HepG2 (cell line): Measurements from ENCODE around the gene ACTR1A. TPM values are rescaled to one million over a fixed set of nuclear protein-coding genes. Genes with fewer than 3 reads are reported as not detected.

ENCODE experiments used
- ATAC-seq: fragments of 200-7000 bp; cut with Tn5 transposase; 3 replicates; pipeline ENCODE4 v1.9.1; 2020; ENCODE audit warnings: mild to moderate bottlenecking, moderate library complexity
- BruUV-seq: library from RNA; stranded (reverse); fragments of 400-500 nt; replicated peaks from 2 replicates; lab custom pipeline; 2021; lab: Mats Ljungman, UMichigan
- CTCF ChIA-PET: fragments of 300-600 bp; formaldehyde crosslinking; extraction: SDS; loops from one replicate; lab custom pipeline; 2021; ENCODE audit warnings: low total read pairs, inconsistent platforms, low intra/inter-chr PET ratio; lab: Yijun Ruan, JAX
- POLR2A ChIA-PET: fragments of 350-600 bp; sonication (Branson Sonifier 250); formaldehyde crosslinking; loops from one replicate; lab custom pipeline; 2020; ENCODE audit warnings: antibody characterized with exemption, inconsistent platforms; lab: Yijun Ruan, JAX
- DNase-seq: peaks from one replicate; pipeline ENCODE4 v3.0.0-alpha.2; 2015; ENCODE audit warnings: low spot score
- FAIRE-seq: peaks from 3 replicates; lab custom pipeline; 2011; peaks lifted over from hg19 to GRCh38; lab: Jason Lieb, UNC
- H2AFZ ChIP-seq: one replicate; pipeline ENCODE4 v1.6.1; 2011; ENCODE audit warnings: low read length, inconsistent platforms
- H3K27ac ChIP-seq: fragments of 300-600 bp; 3 replicates; pipeline ENCODE4 v1.8.0; 2011; ENCODE audit warnings: mixed run types, mild to moderate bottlenecking, mixed read lengths, low read length, inconsistent platforms; ENCODE audit not compliant: insufficient read depth; ENCODE audit errors: extremely low read length
- H3K27me3 ChIP-seq, 2 experiments: fragments of 200-600 bp in 1 of 2; 2 replicates in 1 of 2; 3 replicates in 1 of 2; pipeline versions ENCODE4 v1.6.0 to v1.8.0; 2011; ENCODE audit warnings: low read length in 2 of 2, mild to moderate bottlenecking in 2 of 2, moderate library complexity in 2 of 2, inconsistent platforms in 1 of 2; ENCODE audit not compliant: insufficient read depth in 2 of 2, control insufficient read depth in 1 of 2
- H3K36me3 ChIP-seq, 2 experiments: fragments of 200-600 bp in 1 of 2; replicated peaks in 1 of 2; 2 replicates in 1 of 2; 3 replicates in 1 of 2; pipeline versions ENCODE4 v1.5.1 to v1.8.0; 2011; ENCODE audit warnings: low read length in 2 of 2, inconsistent platforms in 1 of 2; ENCODE audit not compliant: insufficient read depth in 2 of 2, control insufficient read depth in 1 of 2
- H3K4me1 ChIP-seq: 2 replicates; pipeline ENCODE4 v1.5.1; 2012; ENCODE audit warnings: low read length, inconsistent platforms; ENCODE audit not compliant: insufficient read depth
- H3K4me2 ChIP-seq: 2 replicates; pipeline ENCODE4 v1.6.0; 2011; ENCODE audit warnings: low read depth, low read length, inconsistent platforms
- H3K4me3 ChIP-seq, 3 experiments: fragments of 200-600 bp in 1 of 3; sonication (generic), shearing (Covaris generic) in 1 of 3; replicated peaks in 1 of 3; 2 replicates each; pipeline ENCODE4 v1.5.1; 2011 to 2016; ENCODE audit warnings: low read length in 3 of 3, inconsistent platforms in 2 of 3, low read depth in 2 of 3, mild to moderate bottlenecking in 2 of 3, control low read depth in 1 of 3, mixed read lengths in 1 of 3; ENCODE audit not compliant: insufficient read depth in 1 of 3
- H3K79me2 ChIP-seq: one replicate; pipeline ENCODE4 v1.6.1; 2011; ENCODE audit warnings: low read length, inconsistent platforms; ENCODE audit not compliant: insufficient read depth
- H3K9ac ChIP-seq: 2 replicates; pipeline ENCODE4 v1.6.0; 2011; ENCODE audit warnings: mild to moderate bottlenecking, low read depth, low read length, inconsistent platforms; ENCODE audit not compliant: insufficient read depth
- H3K9me3 ChIP-seq: 2 replicates; pipeline ENCODE4 v1.5.1; 2012; ENCODE audit warnings: mild to moderate bottlenecking, low read length
- H4K20me1 ChIP-seq: 2 replicates; pipeline ENCODE4 v1.6.0; 2011; ENCODE audit warnings: inconsistent platforms, mild to moderate bottlenecking, low read length, moderate library complexity; ENCODE audit not compliant: insufficient read depth
- DR1 ChIP-seq: sonication (generic); formaldehyde crosslinking; IDR thresholded peaks from 2 replicates; pipeline ENCODE4 v1.8.0; 2021; ENCODE audit warnings: mild to moderate bottlenecking, missing genetic modification reagents, inconsistent platforms
- HMGA1 ChIP-seq: sonication (generic); formaldehyde crosslinking; conservative IDR thresholded peaks from 2 replicates; pipeline ENCODE4 v1.4.0; 2020; ENCODE audit warnings: missing genetic modification reagents
- HOXD1 ChIP-seq: sonication (generic); formaldehyde crosslinking; IDR thresholded peaks from 2 replicates; pipeline ENCODE4 v1.5.0; 2020; ENCODE audit warnings: missing genetic modification reagents
- MAF1 ChIP-seq: sonication (generic); formaldehyde crosslinking; IDR thresholded peaks from 2 replicates; pipeline ENCODE4 v1.5.0; 2020; ENCODE audit warnings: missing genetic modification reagents, borderline replicate concordance
- PITX1 ChIP-seq: sonication (generic); formaldehyde crosslinking; IDR thresholded peaks from 2 replicates; pipeline ENCODE4 v1.5.1; 2020; ENCODE audit warnings: mild to moderate bottlenecking, missing genetic modification reagents
- ZBTB26 ChIP-seq: IDR thresholded peaks from 2 replicates; pipeline ENCODE4 v1.6.1; 2016; ENCODE audit warnings: missing compliant biosample characterization, missing genetic modification reagents, borderline replicate concordance
- ZKSCAN8 ChIP-seq: IDR thresholded peaks from 2 replicates; pipeline ENCODE4 v1.6.1; 2016; ENCODE audit warnings: borderline replicate concordance, missing genetic modification reagents, missing compliant biosample characterization
- ZNF260 ChIP-seq: sonication (generic); formaldehyde crosslinking; IDR thresholded peaks from 2 replicates; pipeline ENCODE4 v1.4.0; 2020; ENCODE audit warnings: missing genetic modification reagents, low read depth, mild to moderate bottlenecking, borderline replicate concordance
- ZNF264 ChIP-seq: sonication (generic); formaldehyde crosslinking; IDR thresholded peaks from 2 replicates; pipeline ENCODE4 v1.4.0; 2020; ENCODE audit warnings: missing genetic modification reagents
- ZNF441 ChIP-seq: sonication (generic); formaldehyde crosslinking; IDR thresholded peaks from 2 replicates; pipeline ENCODE4 v1.7.0; 2021; ENCODE audit warnings: missing genetic modification reagents, borderline replicate concordance
- WGBS: methylation state at CpG from one replicate; pipeline ENCODE4 v1.1.6; 2017; ENCODE audit warnings: low lambda C conversion rate; 5-methylcytosine and 5-hydroxymethylcytosine counted together
- in situ Hi-C: cut with HindIII; loops from 2 replicates; pipeline ENCODE4 v1.10.0; 2017; ENCODE audit warnings: low pct_unique_long_range_greater_than_20kb; ENCODE audit not compliant: extremely low pct_ligation_motif_present
- intact Hi-C: fragments of 100-400 bp; cut with micrococcal nuclease; formaldehyde crosslinking; loops from one replicate; pipeline ENCODE4 v1.10.0; 2022; ENCODE audit not compliant: unreplicated experiment
- polyA plus RNA-seq, 8 experiments: library from polyadenylated mRNA; depleted of rRNA in 3 of 8; stranded (reverse) in 7 of 8; unstranded in 1 of 8; fragments of >200 nt; fragmentation: Illumina TruSeq in 4 of 8; extraction: Trizol in 4 of 8; gene quantifications; 2 replicates each; pipeline versions ENCODE4 v1.2.1 to v1.2.3, GENCODE V29; 2011 to 2016; ENCODE audit warnings: low read depth in 4 of 8, missing spikeins in 1 of 8, mixed read lengths in 1 of 8; ENCODE audit not compliant: insufficient read depth in 1 of 8
- total RNA-seq, 5 experiments: library from RNA; depleted of rRNA; stranded (reverse); fragments of >200 nt; fragmentation: Illumina TruSeq; extraction: Trizol; gene quantifications; 2 replicates each; pipeline ENCODE4 v1.2.3, GENCODE V29; 2016; ENCODE audit warnings: low read depth in 1 of 5
- TF ChIP-seq, protein P1 (sequence below): sonication (generic); formaldehyde crosslinking; conservative IDR thresholded peaks from 2 replicates; pipeline ENCODE4 v1.8.0; 2022; ENCODE audit warnings: missing genetic modification reagents

ACTR1A gene
- total and polyA plus RNA-seq, 2 of the 13 experiments (the other 11 are each of a cell fraction or from before 2014, with no cell fraction given) = 59.6 to 62.8 TPM

GRCh38 chr10:102514487-102515311 is 12.2 kb upstream of the ACTR1A start:
- ChIA-PET CTCF (no interaction called here), POLR2A (no interaction called here)
- in situ Hi-C loops = no loop called here
- no peaks in the 10 kb centered on the region for H3K27me3 ChIP-seq
- H4K20me1 ChIP-seq = no peaks in the 10 kb centered on the region
- no peaks in the 10 kb centered on the region for H3K9me3 ChIP-seq
- H3K9ac ChIP-seq = no peak overlapping the region
- no peak overlapping the region for H2AFZ ChIP-seq
- intact Hi-C loops = no loop called here
- H3K27ac ChIP-seq = no peak overlapping the region
- no TSS peak for BruUV-seq
- FAIRE-seq (no peak), DNase-seq (no peak), ATAC-seq (no peak)
- no peak overlapping the region for H3K4me2 ChIP-seq
- no peak overlapping the region for H3K4me3 ChIP-seq
- no peak for TF ChIP-seq MAF1 (CRISPR knock-in tag)
- no peak for TF ChIP-seq ZNF264 (CRISPR knock-in tag)
- no peak for TF ChIP-seq ZKSCAN8 (CRISPR knock-in tag)
- no peak for TF ChIP-seq HMGA1 (CRISPR knock-in tag)
- no peak for TF ChIP-seq ZNF260
- no peak for TF ChIP-seq PITX1
- no peak for TF ChIP-seq DR1 (CRISPR knock-in tag)
- 97% methylated on average over 9 of the region's 12 CpGs for WGBS
- H3K4me1 ChIP-seq = peaks cover 10% of the 10 kb centered on the region
- H3K36me3 ChIP-seq = peaks cover 6 to 40% of the 10 kb centered on the region in 2 experiments
- H3K79me2 ChIP-seq = no peaks in the 10 kb centered on the region

DNA sequence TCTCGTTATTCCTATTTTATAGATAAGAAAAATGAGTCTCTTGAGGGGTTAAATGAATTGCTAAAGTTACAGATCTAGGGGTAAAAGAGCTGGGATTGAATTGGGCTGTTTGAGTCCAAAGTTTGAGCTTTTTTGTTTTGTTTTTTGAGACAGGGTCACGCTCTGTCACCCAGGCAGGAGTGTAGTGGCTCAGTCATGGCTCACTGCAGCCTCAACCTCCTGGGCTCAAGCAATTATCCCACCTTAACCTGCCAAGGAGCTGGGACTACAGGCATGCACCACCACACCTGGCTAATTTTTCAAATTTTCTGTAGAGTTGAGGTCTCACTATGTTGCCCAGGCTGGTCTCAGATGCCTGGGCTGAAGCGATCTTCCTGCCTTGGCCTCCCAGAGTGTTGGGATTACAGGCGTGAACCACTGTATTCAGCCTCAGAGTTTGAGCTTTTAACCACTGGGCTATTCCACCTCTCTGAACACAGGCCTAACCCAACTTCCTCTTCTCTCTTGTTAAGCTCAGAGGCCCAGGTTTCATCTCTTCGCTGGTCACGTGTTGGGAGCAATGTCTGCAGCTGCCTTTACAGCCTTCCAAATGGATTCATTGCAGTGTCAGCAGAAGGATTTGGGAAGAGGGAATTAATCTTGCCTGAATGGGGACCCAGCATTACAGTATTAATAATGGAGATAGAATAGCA is 9.2 kb upstream of the ACTR1A start:
- ChIA-PET POLR2A (no interaction called here), CTCF (no interaction called here)
- no peaks in the 10 kb centered on the region for H4K20me1 ChIP-seq
- intact Hi-C loops = no loop called here
- H2AFZ ChIP-seq = no peak overlapping the region
- TF ChIP-seq HOXD1 (CRISPR knock-in tag) (no peak), ZBTB26 (no peak), ZNF441 (CRISPR knock-in tag) (no peak)
- TF ChIP-seq, protein P1, sequence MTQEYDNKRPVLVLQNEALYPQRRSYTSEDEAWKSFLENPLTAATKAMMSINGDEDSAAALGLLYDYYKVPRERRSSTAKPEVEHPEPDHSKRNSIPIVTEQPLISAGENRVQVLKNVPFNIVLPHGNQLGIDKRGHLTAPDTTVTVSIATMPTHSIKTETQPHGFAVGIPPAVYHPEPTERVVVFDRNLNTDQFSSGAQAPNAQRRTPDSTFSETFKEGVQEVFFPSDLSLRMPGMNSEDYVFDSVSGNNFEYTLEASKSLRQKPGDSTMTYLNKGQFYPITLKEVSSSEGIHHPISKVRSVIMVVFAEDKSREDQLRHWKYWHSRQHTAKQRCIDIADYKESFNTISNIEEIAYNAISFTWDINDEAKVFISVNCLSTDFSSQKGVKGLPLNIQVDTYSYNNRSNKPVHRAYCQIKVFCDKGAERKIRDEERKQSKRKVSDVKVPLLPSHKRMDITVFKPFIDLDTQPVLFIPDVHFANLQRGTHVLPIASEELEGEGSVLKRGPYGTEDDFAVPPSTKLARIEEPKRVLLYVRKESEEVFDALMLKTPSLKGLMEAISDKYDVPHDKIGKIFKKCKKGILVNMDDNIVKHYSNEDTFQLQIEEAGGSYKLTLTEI (CRISPR knock-in tag) = no peak
- H3K9ac ChIP-seq = no peak overlapping the region
- FAIRE-seq (no peak), ATAC-seq (no peak), DNase-seq (no peak)
- no peak overlapping the region for H3K4me2 ChIP-seq
- H3K4me3 ChIP-seq = no peak overlapping the region
- no peaks in the 10 kb centered on the region for H3K27me3 ChIP-seq
- no TSS peak for BruUV-seq
- H3K9me3 ChIP-seq = no peaks in the 10 kb centered on the region
- peaks cover 7 to 48% of the 10 kb centered on the region in 2 experiments for H3K36me3 ChIP-seq
- H3K27ac ChIP-seq = no peak overlapping the region
- H3K79me2 ChIP-seq = peaks cover 4% of the 10 kb centered on the region
- WGBS = 94% methylated on average over 6 of the region's 6 CpGs
- in situ Hi-C loops = no loop called here
- H3K4me1 ChIP-seq = peaks cover 14% of the 10 kb centered on the region
